ENCODE results near the gene SMG6.

Gene SMG6

GRCh38 chr17:2235792-2236366, 67.7 kb downstream of the SMG6 start:
- ChIA-PET POLR2A (interaction anchor here (0.6 to 0.7 kb wide), 2 partner anchors 209 to 233 kb away, joined by 3 to 4 read pairs; no protein-coding TSS in a partner anchor), CTCF (interaction anchor here (1.1 to 1.6 kb wide), 7 partner anchors 9 to 182 kb away, joined by 3 to 12 read pairs (median 5); partner anchors contain the start of gene HIC1)
- WGBS (ENCODE audit: insufficient coverage) = 100% methylated on average over 2 of the region's 6 CpGs

GRCh38 chr17:2235265-2235664, 68.3 kb downstream of the SMG6 start:
- no peak for DNase-seq
- Histone ChIP-seq H3K4me1 (ENCODE audit: control extremely low read depth in 1 of 4, control insufficient read depth in 4 of 4, insufficient read depth in 4 of 4, low read length in 3 of 4) (peaks cover 0 to 12% (median 2%) of the 10 kb centered on the region in 4 experiments), H3K9me3 (ENCODE audit: control extremely low read depth in 1 of 5, control insufficient read depth in 4 of 5, insufficient read depth in 2 of 5, low read depth in 1 of 5, low read length in 4 of 5) (no peaks in the 10 kb centered on the region), H3K27me3 (replicated peaks in 2 of 5; ENCODE audit: control insufficient read depth in 4 of 5, insufficient read depth in 5 of 5, low read length in 4 of 5) (no peaks in the 10 kb centered on the region), H3K4me3 (ENCODE audit: control insufficient read depth in 1 of 7, extremely low read depth in 1 of 7, insufficient read depth in 4 of 7, low read depth in 2 of 7, low read length in 6 of 7) (no peak overlapping the region), H3K36me3 (ENCODE audit: control insufficient read depth in 4 of 4, insufficient read depth in 4 of 4, low read length in 3 of 4) (peaks cover 12 to 37% (median 28%) of the 10 kb centered on the region in 4 experiments), H3K27ac (ENCODE audit: insufficient read depth in 1 of 2, low read depth in 1 of 2, low read length in 2 of 2, poor library complexity in 1 of 2, severe bottlenecking in 2 of 2) (no peak overlapping the region)
- 100% methylated on average over 3 of the region's 4 CpGs for WGBS (ENCODE audit: insufficient coverage)
- ChIA-PET POLR2A (no interaction called here), CTCF (interaction anchor here (0.6 to 1.6 kb wide), 7 partner anchors 10 to 182 kb away, joined by 3 to 12 read pairs (median 3); no protein-coding TSS in a partner anchor)

More at GRCh38 chr17:2235792-2236366, 67.7 kb downstream of the SMG6 start:
- H3K36me3 ChIP-seq (ENCODE audit: control insufficient read depth in 4 of 4, insufficient read depth in 4 of 4, low read length in 3 of 4) = peaks cover 12 to 42% (median 29%) of the 10 kb centered on the region in 4 experiments
- H3K9me3 ChIP-seq (ENCODE audit: control extremely low read depth in 1 of 5, control insufficient read depth in 4 of 5, insufficient read depth in 2 of 5, low read depth in 1 of 5, low read length in 4 of 5) = no peaks in the 10 kb centered on the region
- H3K27me3 ChIP-seq (replicated peaks in 2 of 5; ENCODE audit: control insufficient read depth in 4 of 5, insufficient read depth in 5 of 5, low read length in 4 of 5) = no peaks in the 10 kb centered on the region
- no peak overlapping the region for H3K27ac ChIP-seq (ENCODE audit: insufficient read depth in 1 of 2, low read depth in 1 of 2, low read length in 2 of 2, poor library complexity in 1 of 2, severe bottlenecking in 2 of 2)
- peaks cover 0 to 7% (median 2%) of the 10 kb centered on the region in 4 experiments for H3K4me1 ChIP-seq (ENCODE audit: control extremely low read depth in 1 of 4, control insufficient read depth in 4 of 4, insufficient read depth in 4 of 4, low read length in 3 of 4)
- no peak overlapping the region for H3K4me3 ChIP-seq (ENCODE audit: control insufficient read depth in 1 of 7, extremely low read depth in 1 of 7, insufficient read depth in 4 of 7, low read depth in 2 of 7, low read length in 6 of 7)
- DNase-seq = no peak

- H3K27me3 ChIP-seq (replicated peaks in 2 of 5; ENCODE audit: control insufficient read depth in 4 of 5, insufficient read depth in 5 of 5, low read length in 4 of 5) = no peaks in the 10 kb centered on the region
- CTCF ChIA-PET = interaction anchor here (1.2 to 4.4 kb wide), 3 partner anchors 12 to 175 kb away, joined by 3 to 24 read pairs (median 23); no protein-coding TSS in a partner anchor
- 100% methylated on average over 4 of the region's 8 CpGs for WGBS (ENCODE audit: insufficient coverage)
- no peak overlapping the region for H3K4me3 ChIP-seq (ENCODE audit: control insufficient read depth in 1 of 7, extremely low read depth in 1 of 7, insufficient read depth in 4 of 7, low read depth in 2 of 7, low read length in 6 of 7)
- H3K9me3 ChIP-seq (ENCODE audit: control extremely low read depth in 1 of 5, control insufficient read depth in 4 of 5, insufficient read depth in 2 of 5, low read depth in 1 of 5, low read length in 4 of 5) = no peaks in the 10 kb centered on the region
- H3K36me3 ChIP-seq (ENCODE audit: control insufficient read depth in 4 of 4, insufficient read depth in 4 of 4, low read length in 3 of 4) = peaks cover 12 to 44% (median 28%) of the 10 kb centered on the region in 4 experiments
- no peak for DNase-seq
- peaks cover 0 to 12% (median 0%) of the 10 kb centered on the region in 4 experiments for H3K4me1 ChIP-seq (ENCODE audit: control extremely low read depth in 1 of 4, control insufficient read depth in 4 of 4, insufficient read depth in 4 of 4, low read length in 3 of 4)
- H3K27ac ChIP-seq (ENCODE audit: insufficient read depth in 1 of 2, low read depth in 1 of 2, low read length in 2 of 2, poor library complexity in 1 of 2, severe bottlenecking in 2 of 2) = no peak overlapping the region
- POLR2A ChIA-PET = no interaction called here
Measured at GRCh38 chr17:2233441-2233947, 70.1 kb downstream of the SMG6 start.

GRCh38 chr17:2232244-2232638, 71.3 kb downstream of the SMG6 start:
- DNase-seq = no peak

DNA sequence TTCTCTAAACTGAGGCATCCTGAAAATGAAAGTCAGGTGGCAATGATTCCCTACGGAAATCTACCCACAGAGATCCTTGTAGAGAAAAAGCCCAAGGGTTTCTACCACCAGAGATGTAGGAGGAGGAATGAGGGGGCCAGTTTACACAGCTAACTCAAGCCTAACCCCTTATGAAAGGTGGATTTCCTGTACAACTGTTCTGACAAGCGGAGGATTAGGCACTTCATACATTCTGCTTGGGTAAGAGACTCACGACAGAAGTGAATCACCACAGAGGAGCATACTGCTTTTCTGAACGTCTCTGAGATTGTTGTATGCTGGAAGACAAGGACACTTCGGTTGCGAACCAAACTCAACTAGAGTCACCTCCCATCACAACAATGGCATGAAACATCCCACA, 72.7 kb downstream of the SMG6 start:
- Histone ChIP-seq H3K4me3 (ENCODE audit: control insufficient read depth in 1 of 7, extremely low read depth in 1 of 7, insufficient read depth in 4 of 7, low read depth in 2 of 7, low read length in 6 of 7) (no peak overlapping the region), H3K4me1 (ENCODE audit: control extremely low read depth in 1 of 4, control insufficient read depth in 4 of 4, insufficient read depth in 4 of 4, low read length in 3 of 4) (peaks cover 0 to 12% (median 0%) of the 10 kb centered on the region in 4 experiments), H3K27me3 (replicated peaks in 2 of 5; ENCODE audit: control insufficient read depth in 4 of 5, insufficient read depth in 5 of 5, low read length in 4 of 5) (no peaks in the 10 kb centered on the region), H3K9me3 (ENCODE audit: control extremely low read depth in 1 of 5, control insufficient read depth in 4 of 5, insufficient read depth in 2 of 5, low read depth in 1 of 5, low read length in 4 of 5) (no peaks in the 10 kb centered on the region), H3K36me3 (ENCODE audit: control insufficient read depth in 4 of 4, insufficient read depth in 4 of 4, low read length in 3 of 4) (peaks cover 15 to 31% (median 18%) of the 10 kb centered on the region in 4 experiments), H3K27ac (ENCODE audit: insufficient read depth in 1 of 2, low read depth in 1 of 2, low read length in 2 of 2, poor library complexity in 1 of 2, severe bottlenecking in 2 of 2) (no peak overlapping the region)
- WGBS (ENCODE audit: insufficient coverage) = 96% methylated on average over 5 of the region's 6 CpGs
- ChIA-PET CTCF (interaction anchor here (0.7 to 4.4 kb wide), 21 partner anchors 9 to 177 kb away, joined by 3 to 24 read pairs (median 5); no protein-coding TSS in a partner anchor), POLR2A (no interaction called here)
- DNase-seq = no peak

More at GRCh38 chr17:2232244-2232638, 71.3 kb downstream of the SMG6 start:
- H3K27me3 ChIP-seq (replicated peaks in 2 of 5; ENCODE audit: control insufficient read depth in 4 of 5, insufficient read depth in 5 of 5, low read length in 4 of 5) = no peaks in the 10 kb centered on the region
- POLR2A ChIA-PET = no interaction called here
- H3K27ac ChIP-seq (ENCODE audit: insufficient read depth in 1 of 2, low read depth in 1 of 2, low read length in 2 of 2, poor library complexity in 1 of 2, severe bottlenecking in 2 of 2) = no peak overlapping the region
- peaks cover 12 to 32% (median 20%) of the 10 kb centered on the region in 4 experiments for H3K36me3 ChIP-seq (ENCODE audit: control insufficient read depth in 4 of 4, insufficient read depth in 4 of 4, low read length in 3 of 4)
- CTCF ChIA-PET = interaction anchor here (1.1 to 4.4 kb wide), 11 partner anchors 11 to 178 kb away, joined by 3 to 24 read pairs (median 5); no protein-coding TSS in a partner anchor
- H3K4me3 ChIP-seq (ENCODE audit: control insufficient read depth in 1 of 7, extremely low read depth in 1 of 7, insufficient read depth in 4 of 7, low read depth in 2 of 7, low read length in 6 of 7) = no peak overlapping the region
- peaks cover 0 to 12% (median 0%) of the 10 kb centered on the region in 4 experiments for H3K4me1 ChIP-seq (ENCODE audit: control extremely low read depth in 1 of 4, control insufficient read depth in 4 of 4, insufficient read depth in 4 of 4, low read length in 3 of 4)
- no peaks in the 10 kb centered on the region for H3K9me3 ChIP-seq (ENCODE audit: control extremely low read depth in 1 of 5, control insufficient read depth in 4 of 5, insufficient read depth in 2 of 5, low read depth in 1 of 5, low read length in 4 of 5)
- WGBS (ENCODE audit: insufficient coverage) = 95% methylated on average over 8 of the region's 9 CpGs

DNA sequence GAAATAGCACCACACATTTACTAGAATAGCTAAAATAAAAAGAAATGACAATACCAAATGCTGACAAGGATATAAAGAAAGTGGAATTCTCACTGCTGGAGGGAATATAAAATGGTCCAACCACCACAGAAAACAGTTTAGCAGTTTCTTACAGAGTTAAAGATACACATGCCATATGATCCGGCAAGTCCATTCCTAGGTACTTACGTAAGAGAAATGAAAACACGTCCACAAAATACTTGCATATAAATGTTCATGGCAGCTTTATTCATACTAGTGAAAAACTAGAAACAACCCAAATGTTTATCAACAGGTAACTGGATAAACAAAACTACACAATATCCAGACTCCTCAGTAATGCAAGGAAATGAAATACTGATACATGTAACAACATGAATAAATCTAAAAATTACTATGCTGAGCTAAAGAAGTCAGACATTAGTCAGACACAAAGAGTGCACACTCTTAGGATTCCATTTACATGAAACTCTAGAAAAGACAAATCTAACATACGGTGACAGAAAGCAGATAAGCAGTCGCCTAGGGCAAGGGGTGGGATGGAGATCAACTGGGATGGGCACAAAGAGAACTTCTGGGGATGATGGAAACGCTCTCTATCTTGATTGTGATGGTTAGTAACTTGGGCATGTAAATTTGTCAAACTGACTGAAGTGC, 76.4 kb downstream of the SMG6 start:
- WGBS (ENCODE audit: insufficient coverage) = 100% methylated on average over 2 of the region's 6 CpGs
- Histone ChIP-seq H3K4me3 (ENCODE audit: control insufficient read depth in 1 of 7, extremely low read depth in 1 of 7, insufficient read depth in 4 of 7, low read depth in 2 of 7, low read length in 6 of 7) (no peak overlapping the region), H3K27ac (ENCODE audit: insufficient read depth in 1 of 2, low read depth in 1 of 2, low read length in 2 of 2, poor library complexity in 1 of 2, severe bottlenecking in 2 of 2) (no peak overlapping the region), H3K9me3 (ENCODE audit: control extremely low read depth in 1 of 5, control insufficient read depth in 4 of 5, insufficient read depth in 2 of 5, low read depth in 1 of 5, low read length in 4 of 5) (no peaks in the 10 kb centered on the region), H3K27me3 (replicated peaks in 2 of 5; ENCODE audit: control insufficient read depth in 4 of 5, insufficient read depth in 5 of 5, low read length in 4 of 5) (no peaks in the 10 kb centered on the region), H3K36me3 (ENCODE audit: control insufficient read depth in 4 of 4, insufficient read depth in 4 of 4, low read length in 3 of 4) (peaks cover under 1 to 8% (median 7%) of the 10 kb centered on the region in 4 experiments), H3K4me1 (ENCODE audit: control extremely low read depth in 1 of 4, control insufficient read depth in 4 of 4, insufficient read depth in 4 of 4, low read length in 3 of 4) (peaks cover 0 to 11% (median 0%) of the 10 kb centered on the region in 4 experiments)
- no peak for DNase-seq
- CTCF ChIA-PET = interaction anchor here (1.1 kb wide), 1 partner anchor 172 kb away, joined by 5 read pairs; the partner anchor contains the start of gene HIC1
- POLR2A ChIA-PET = no interaction called here

Measured in common myeloid progenitor, CD34-positive (primary cell).